Left cardiac atrium (tissue), 4 donors: ENCODE measurements around the gene LOXL1. TPM values are rescaled to one million over a fixed set of nuclear protein-coding genes. Genes with fewer than 3 reads are reported as not detected.

Source experiments
- ATAC-seq, 2 donors: fragments of 200-7000 bp; cut with Tn5 transposase; one replicate each; pipeline ENCODE4 v1.9.1; 2020; ENCODE audit warnings: mild to moderate bottlenecking in 2 of 2, moderate library complexity in 2 of 2
- DNase-seq: peaks from one replicate; pipeline ENCODE4 v3.0.0-alpha.2; 2020
- intact Hi-C, 2 donors: fragments of 100-400 bp; cut with DNase I; formaldehyde crosslinking; loops; one replicate each; pipeline versions ENCODE4 v1.14.1 to v1.15.1; 2022 to 2023
- total RNA-seq, 2 donors: library from RNA; stranded (reverse); fragmentation: NEBNext Ultra II Directional; extraction: Animal tissue kit (Norgen Biotek cat#: 25700); gene quantifications; one replicate each; pipeline ENCODE4 v1.2.1, GENCODE V29; 2021
- donor health status: DM: no; HTN: yes; CAD: no.
- donor health status: DM: no; HTN: yes; CAD: no; lungs with severe emphysema.
- donor health status: DM: yes; HTN: yes; CAD: no.
- donor health status: Dilated cardiomyopathy.

LOXL1 gene
- total RNA-seq, 2 donors from 2014 or later = 12.0 to 31.5 TPM

GRCh38 chr15:73910522-73911303, 15.5 kb upstream of the LOXL1 start:
- intact Hi-C loops = no loop called here
- ATAC-seq = no peak
- DNase-seq = no peak

- intact Hi-C loops = no loop called here
- ATAC-seq = no peak
- DNase-seq = no peak
These were observed 14.1 kb upstream of the LOXL1 start for GRCh38 chr15:73912030-73912596.

GRCh38 chr15:73914145-73914544, 12.1 kb upstream of the LOXL1 start:
- intact Hi-C loops = no loop called here
- DNase-seq (no peak), ATAC-seq (no peak)

- intact Hi-C loops = no loop called here
- ATAC-seq = no peak
- DNase-seq = no peak
These were observed 11.2 kb upstream of the LOXL1 start for GRCh38 chr15:73915082-73915481.

GRCh38 chr15:73918784-73919183, 7.5 kb upstream of the LOXL1 start:
- DNase-seq (no peak), ATAC-seq (no peak)
- intact Hi-C loops = no loop called here

- intact Hi-C loops = no loop called here
- ATAC-seq = no peak
- no peak for DNase-seq
These were observed 6.6 kb upstream of the LOXL1 start for GRCh38 chr15:73919706-73920105.

- intact Hi-C loops = no loop called here
- ATAC-seq = peak in 1 of 2 donors; percentile 8
- no peak for DNase-seq
These were observed 4.9 kb upstream of the LOXL1 start for GRCh38 chr15:73921254-73921925.

GRCh38 chr15:73922186-73923151, 3.8 kb upstream of the LOXL1 start:
- peak; percentile 40 for DNase-seq
- intact Hi-C loops = no loop called here
- ATAC-seq = peak in 1 of 2 donors; percentile 25

GRCh38 chr15:73923156-73923487, 3.1 kb upstream of the LOXL1 start:
- intact Hi-C loops = no loop called here
- DNase-seq = no peak
- no peak for ATAC-seq

GRCh38 chr15:73923488-73924164, 2.6 kb upstream of the LOXL1 start:
- no peak for DNase-seq
- intact Hi-C loops = no loop called here
- ATAC-seq = no peak

GRCh38 chr15:73924171-73924921, 1.9 kb upstream of the LOXL1 start:
- intact Hi-C loops = no loop called here
- ATAC-seq (peak; percentile 13 to 25), DNase-seq (peak; percentile 39)

- DNase-seq (no peak), ATAC-seq (no peak)
- intact Hi-C loops = no loop called here
These were observed 429 bp upstream of the LOXL1 start for GRCh38 chr15:73925848-73926218.

- DNase-seq (peak; percentile 67), ATAC-seq (peak; percentile 21 to 35)
- intact Hi-C loops = no loop called here
These were observed 777 bp downstream of the LOXL1 start for GRCh38 chr15:73927003-73927475.

- ATAC-seq (peak; percentile 33 to 48), DNase-seq (peak; percentile 64)
- intact Hi-C loops = no loop called here
These were observed 1.4 kb downstream of the LOXL1 start for GRCh38 chr15:73927476-73928240.

- no peak for DNase-seq
- ATAC-seq = no peak
- intact Hi-C loops = no loop called here
These were observed 1.9 kb downstream of the LOXL1 start for GRCh38 chr15:73928241-73928579.

GRCh38 chr15:73928971-73929627, 2.8 kb downstream of the LOXL1 start:
- intact Hi-C loops = no loop called here
- ATAC-seq = peak in 1 of 2 donors; percentile 1
- DNase-seq = no peak

- ATAC-seq = peak in 1 of 2 donors; percentile 33
- DNase-seq = peak; percentile 81
- intact Hi-C loops = no loop called here
These were observed 4.1 kb downstream of the LOXL1 start for GRCh38 chr15:73930371-73930770.
